OCI-LY7 (cell line): Measurements from ENCODE around the gene GSDME. TPM values are rescaled to one million over a fixed set of nuclear protein-coding genes. Genes with fewer than 3 reads are reported as not detected.
"Not testable (repeated sequence)": the region's sequence is repeated elsewhere in the genome, so short reads cannot be mapped to it uniquely, and the experiment has no call there.

ENCODE experiments used
- BruUV-seq: library from RNA; stranded (reverse); fragments of 400-500 nt; replicated peaks from 2 replicates; lab custom pipeline; 2021; lab: Mats Ljungman, UMichigan
- CTCF ChIA-PET: fragments of 300-600 bp; sonication (Branson Sonifier 250); formaldehyde crosslinking; loops from one replicate; lab custom pipeline; 2022; ENCODE audit warnings: antibody characterized with exemption; ENCODE audit not compliant: unreplicated experiment; lab: Charles Lee
- POLR2A ChIA-PET: fragments of 300-600 bp; sonication (Branson Sonifier 250); formaldehyde crosslinking; loops from one replicate; lab custom pipeline; 2022; ENCODE audit warnings: antibody characterized with exemption; lab: Charles Lee
- DNase-seq: peaks from one replicate; pipeline ENCODE4 v3.0.0-alpha.2; 2015; ENCODE audit warnings: low spot score
- H2AFZ ChIP-seq: fragments of 200-600 bp; sonication (generic), shearing (Covaris generic); 2 replicates; pipeline ENCODE4 v1.6.1; 2014; ENCODE audit warnings: mild to moderate bottlenecking, antibody characterized with exemption, low read length, moderate library complexity
- H3K27ac ChIP-seq: fragments of 200-600 bp; sonication (generic); 2 replicates; pipeline ENCODE4 v1.5.1; 2014; ENCODE audit warnings: mixed run types, low read depth, mild to moderate bottlenecking, moderate library complexity, low read length, inconsistent platforms; ENCODE audit not compliant: poor library complexity, severe bottlenecking
- H3K36me3 ChIP-seq: fragments of 200-600 bp; sonication (generic); 2 replicates; pipeline ENCODE4 v1.6.1; 2014; ENCODE audit warnings: mild to moderate bottlenecking, antibody characterized with exemption, low read length, moderate library complexity, mixed read lengths; ENCODE audit not compliant: insufficient read depth
- H3K4me1 ChIP-seq: fragments of 200-600 bp; sonication (generic); 2 replicates; pipeline ENCODE4 v1.5.1; 2014; ENCODE audit warnings: mild to moderate bottlenecking, low read length; ENCODE audit not compliant: insufficient read depth, poor library complexity, severe bottlenecking
- H3K4me2 ChIP-seq: fragments of 200-600 bp; sonication (generic); 2 replicates; pipeline ENCODE4 v1.6.1; 2014; ENCODE audit warnings: mild to moderate bottlenecking, low read length
- H3K4me3 ChIP-seq: fragments of 200-600 bp; sonication (generic); 2 replicates; pipeline ENCODE4 v1.5.1; 2014; ENCODE audit warnings: mild to moderate bottlenecking, low read depth, low read length; ENCODE audit not compliant: poor library complexity, severe bottlenecking
- H3K79me2 ChIP-seq: fragments of 200-600 bp; sonication (generic); 2 replicates; pipeline ENCODE4 v1.6.1; 2016; ENCODE audit warnings: low read depth, mild to moderate bottlenecking, low read length, moderate library complexity, mixed read lengths; ENCODE audit not compliant: insufficient read depth
- H3K9me2 ChIP-seq: fragments of 200-600 bp; sonication (generic); 2 replicates; pipeline ENCODE4 v1.6.1; 2016; ENCODE audit warnings: mild to moderate bottlenecking, low read length, mixed read lengths; ENCODE audit not compliant: insufficient read depth
- H3K9me3 ChIP-seq: fragments of 200-600 bp; sonication (generic); 2 replicates; pipeline ENCODE4 v1.6.1; 2014; ENCODE audit warnings: mild to moderate bottlenecking, mixed run types, low read length, mixed read lengths
- H4K20me1 ChIP-seq: fragments of 200-600 bp; sonication (generic); 2 replicates; pipeline ENCODE4 v1.6.1; 2014; ENCODE audit warnings: mild to moderate bottlenecking, antibody characterized with exemption, low read length, moderate library complexity, mixed read lengths; ENCODE audit not compliant: insufficient read depth
- EZH2phosphoT487 ChIP-seq: fragments of 200-600 bp; sonication (generic); IDR thresholded peaks from 2 replicates; pipeline ENCODE4 v1.6.1; 2018; ENCODE audit warnings: low read depth, borderline replicate concordance, mild to moderate bottlenecking, mixed run types, antibody characterized with exemption, low read length, moderate library complexity, mixed read lengths
- intact Hi-C: fragments of 100-400 bp; cut with micrococcal nuclease; formaldehyde crosslinking; loops from one replicate; pipeline ENCODE4 v1.10.0; 2022; ENCODE audit not compliant: unreplicated experiment
- total RNA-seq, 2 experiments: library from RNA; depleted of rRNA in 1 of 2; stranded (reverse); fragments of >200 nt in 1 of 2; shearing (Covaris generic) in 1 of 2; gene quantifications; 2 replicates each; pipeline ENCODE4 v1.2.3, GENCODE V29; 2014 to 2022
- TF ChIP-seq, protein P1 (sequence below): fragments of 200-600 bp; sonication (generic); conservative IDR thresholded peaks from 2 replicates; pipeline ENCODE4 v1.5.1; 2014; ENCODE audit warnings: mild to moderate bottlenecking, antibody characterized with exemption, low read length, moderate library complexity, mixed read lengths

GSDME gene
- total RNA-seq, 2 experiments from 2014 or later: 33.0 to 41.7 TPM

DNA sequence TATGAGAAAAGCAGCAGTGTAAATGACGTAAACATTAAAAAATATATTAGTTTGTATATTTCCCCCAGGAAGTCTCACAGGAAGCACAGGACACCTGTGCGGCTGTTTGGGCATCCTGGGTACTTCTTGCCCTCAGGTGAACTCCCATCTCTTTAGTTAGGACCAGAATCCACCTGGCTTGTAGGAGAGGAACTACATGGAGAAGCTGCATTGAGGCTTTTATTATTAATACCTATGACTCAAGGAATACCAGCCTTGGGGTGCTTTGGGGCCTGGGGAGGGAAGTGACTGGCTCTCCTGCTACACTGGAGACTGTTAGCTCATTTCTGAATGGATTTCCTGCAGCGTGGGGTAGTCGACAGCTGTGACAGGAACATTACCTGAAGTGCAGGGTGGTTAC lies 40.0 kb upstream of the GSDME start:
- H3K4me1 ChIP-seq: peaks cover 19% of the 10 kb centered on the region
- no peak overlapping the region for H3K4me2 ChIP-seq
- no TSS peak for BruUV-seq
- no peaks in the 10 kb centered on the region for H3K79me2 ChIP-seq
- TF ChIP-seq EZH2phosphoT487: no peak
- TF ChIP-seq, protein P1, sequence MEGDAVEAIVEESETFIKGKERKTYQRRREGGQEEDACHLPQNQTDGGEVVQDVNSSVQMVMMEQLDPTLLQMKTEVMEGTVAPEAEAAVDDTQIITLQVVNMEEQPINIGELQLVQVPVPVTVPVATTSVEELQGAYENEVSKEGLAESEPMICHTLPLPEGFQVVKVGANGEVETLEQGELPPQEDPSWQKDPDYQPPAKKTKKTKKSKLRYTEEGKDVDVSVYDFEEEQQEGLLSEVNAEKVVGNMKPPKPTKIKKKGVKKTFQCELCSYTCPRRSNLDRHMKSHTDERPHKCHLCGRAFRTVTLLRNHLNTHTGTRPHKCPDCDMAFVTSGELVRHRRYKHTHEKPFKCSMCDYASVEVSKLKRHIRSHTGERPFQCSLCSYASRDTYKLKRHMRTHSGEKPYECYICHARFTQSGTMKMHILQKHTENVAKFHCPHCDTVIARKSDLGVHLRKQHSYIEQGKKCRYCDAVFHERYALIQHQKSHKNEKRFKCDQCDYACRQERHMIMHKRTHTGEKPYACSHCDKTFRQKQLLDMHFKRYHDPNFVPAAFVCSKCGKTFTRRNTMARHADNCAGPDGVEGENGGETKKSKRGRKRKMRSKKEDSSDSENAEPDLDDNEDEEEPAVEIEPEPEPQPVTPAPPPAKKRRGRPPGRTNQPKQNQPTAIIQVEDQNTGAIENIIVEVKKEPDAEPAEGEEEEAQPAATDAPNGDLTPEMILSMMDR: no peak
- no peaks in the 10 kb centered on the region for H4K20me1 ChIP-seq
- CTCF ChIA-PET: no interaction called here
- H3K9me3 ChIP-seq: no peaks in the 10 kb centered on the region
- H2AFZ ChIP-seq: no peak overlapping the region
- peaks cover 63% of the 10 kb centered on the region for H3K36me3 ChIP-seq
- no peak overlapping the region for H3K27ac ChIP-seq
- intact Hi-C loops: loop anchor here (10.0 kb wide), 1 partner anchor 222 kb away; the partner anchor contains the start of gene PALS2
- no peaks in the 10 kb centered on the region for H3K9me2 ChIP-seq
- H3K4me3 ChIP-seq: no peak overlapping the region
- no peak for DNase-seq
- POLR2A ChIA-PET: interaction anchor here (1.5 kb wide), 1 partner anchor 22 kb away, joined by 4 read pairs; no protein-coding TSS in a partner anchor

DNA sequence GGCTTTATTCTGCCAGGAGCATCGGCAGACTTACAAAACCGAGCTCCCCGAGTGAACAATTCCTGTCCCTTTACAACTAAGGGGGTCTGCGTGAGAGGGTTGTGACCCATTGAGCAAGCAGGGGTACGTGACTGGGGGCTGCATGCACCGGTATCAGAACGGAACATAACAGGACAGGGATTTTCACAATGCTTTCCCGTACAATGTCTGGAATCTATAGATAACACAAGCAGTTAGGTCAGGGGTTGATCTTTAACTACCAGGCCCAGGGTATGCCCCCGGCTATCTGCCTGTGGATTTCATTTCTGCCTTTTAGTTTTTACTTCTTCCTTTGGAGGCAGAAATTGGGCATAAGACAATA lies 38.1 kb upstream of the GSDME start:
- intact Hi-C loops: loop anchor here (10.0 kb wide), 1 partner anchor 221 kb away; the partner anchor contains the start of gene PALS2
- H3K27ac ChIP-seq: no peak overlapping the region
- H3K4me3 ChIP-seq: no peak overlapping the region
- H3K79me2 ChIP-seq: no peaks in the 10 kb centered on the region
- no peaks in the 10 kb centered on the region for H3K9me3 ChIP-seq
- BruUV-seq: no TSS peak
- TF ChIP-seq, protein P1: no peak
- no peak for TF ChIP-seq EZH2phosphoT487
- no peaks in the 10 kb centered on the region for H4K20me1 ChIP-seq
- peaks cover 19% of the 10 kb centered on the region for H3K4me1 ChIP-seq
- peaks cover 44% of the 10 kb centered on the region for H3K36me3 ChIP-seq
- DNase-seq: no peak
- POLR2A ChIA-PET: no interaction called here
- CTCF ChIA-PET: no interaction called here
- H3K9me2 ChIP-seq: no peaks in the 10 kb centered on the region
- no peak overlapping the region for H2AFZ ChIP-seq
- no peak overlapping the region for H3K4me2 ChIP-seq

DNA sequence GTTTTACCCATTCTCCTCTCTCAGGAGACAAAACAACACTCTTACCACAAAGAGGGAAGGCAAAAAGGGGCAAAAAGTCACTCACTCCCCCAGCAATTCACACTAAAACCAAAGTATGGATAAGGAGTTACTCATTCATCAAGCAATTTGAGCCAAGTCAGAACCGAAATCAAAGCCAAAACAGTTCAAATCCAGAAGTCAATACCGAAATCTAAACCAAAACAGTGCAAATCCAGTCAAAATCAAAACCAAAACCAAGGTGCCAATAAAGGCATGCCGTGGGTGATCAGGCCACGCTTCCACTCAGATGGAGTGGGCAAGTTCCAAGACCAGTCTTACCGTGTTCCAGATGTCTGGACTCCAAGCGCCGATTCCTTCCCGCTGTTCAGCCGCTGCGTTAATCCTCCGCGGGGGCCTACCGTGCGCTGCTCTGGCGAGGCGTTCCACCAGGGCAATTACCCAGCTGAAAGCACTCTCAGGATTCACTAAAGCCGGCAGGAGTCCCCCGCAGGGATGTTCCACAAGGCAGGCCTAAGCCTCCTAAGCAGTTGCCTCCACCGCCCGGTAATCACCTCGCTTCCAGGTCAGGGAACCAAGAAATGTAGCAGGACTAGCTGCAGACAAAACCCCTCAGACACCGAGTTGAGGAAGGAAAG lies 37.6 kb upstream of the GSDME start:
- CTCF ChIA-PET, H3K27ac ChIP-seq, H4K20me1 ChIP-seq, H3K79me2 ChIP-seq, H3K9me2 ChIP-seq, DNase-seq, H3K4me3 ChIP-seq, H3K9me3 ChIP-seq, BruUV-seq, H2AFZ ChIP-seq: not testable (repeated sequence)
- POLR2A ChIA-PET: interaction anchor here (0.8 kb wide), 1 partner anchor 12 kb away, joined by 4 read pairs; no protein-coding TSS in a partner anchor
- Histone ChIP-seq H3K4me1 (peaks cover 19% of the 10 kb centered on the region), H3K36me3 (peaks cover 39% of the 10 kb centered on the region), H3K4me2 (peak overlapping the region; percentile 52; the same call in 1 of the 2 replicates)
- intact Hi-C loops: loop anchor here (5.0 to 10.0 kb wide), 2 partner anchors 78 to 220 kb away; partner anchors contain the start of gene PALS2
